CD14-positive monocyte (primary cell): ENCODE results near the gene ZBED4. TPM values are rescaled to one million over a fixed set of nuclear protein-coding genes. Genes with fewer than 3 reads are reported as not detected.

Source experiments
- DNase-seq, 3 donors: peaks; one replicate each; pipeline ENCODE4 v3.0.0-alpha.2; 2011 to 2022
- H2AFZ ChIP-seq: 2 replicates; pipeline ENCODE4 v1.6.0; 2012; ENCODE audit warnings: mild to moderate bottlenecking, low read depth, low read length, inconsistent platforms; ENCODE audit not compliant: insufficient read depth, poor library complexity, severe bottlenecking
- H3K27ac ChIP-seq, 2 donors: 1 replicate in 1 of 2; 2 replicates in 1 of 2; pipeline ENCODE4 v1.5.1; 2012 to 2013; ENCODE audit warnings: low read length in 2 of 2, control low read depth in 1 of 2, inconsistent platforms in 1 of 2, low read depth in 1 of 2, mild to moderate bottlenecking in 1 of 2
- H3K27me3 ChIP-seq, 2 donors: one replicate each; pipeline versions ENCODE4 v1.6.0 to v1.6.1; 2011 to 2013; ENCODE audit warnings: low read length in 2 of 2; ENCODE audit not compliant: control insufficient read depth in 2 of 2, insufficient read depth in 2 of 2
- H3K36me3 ChIP-seq, 2 donors: replicated peaks in 1 of 2; 1 replicate in 1 of 2; 2 replicates in 1 of 2; pipeline versions ENCODE4 v1.5.1 to v1.6.1; 2012 to 2013; ENCODE audit warnings: low read length in 2 of 2, control low read depth in 1 of 2, inconsistent platforms in 1 of 2, mild to moderate bottlenecking in 1 of 2; ENCODE audit not compliant: insufficient read depth in 2 of 2, control insufficient read depth in 1 of 2
- H3K4me1 ChIP-seq, 2 donors: 1 replicate in 1 of 2; 2 replicates in 1 of 2; pipeline versions ENCODE4 v1.5.1 to v1.6.1; 2012 to 2013; ENCODE audit warnings: low read length in 2 of 2, control low read depth in 1 of 2, inconsistent platforms in 1 of 2, mild to moderate bottlenecking in 1 of 2, moderate library complexity in 1 of 2; ENCODE audit not compliant: insufficient read depth in 2 of 2, control insufficient read depth in 1 of 2
- H3K4me2 ChIP-seq: replicated peaks from 2 replicates; pipeline ENCODE3; 2012; ENCODE audit warnings: low read length, moderate library complexity, mild to moderate bottlenecking; ENCODE audit not compliant: poor library complexity, severe bottlenecking; ENCODE audit errors: extremely low read depth
- H3K4me3 ChIP-seq, 3 experiments: fragments of 200-600 bp in 1 of 3; sonication (generic) in 1 of 3; replicated peaks in 1 of 3; 1 replicate in 2 of 3; 2 replicates in 1 of 3; pipeline ENCODE4 v1.5.1; 2011 to 2013; ENCODE audit warnings: low read length in 3 of 3, mild to moderate bottlenecking in 3 of 3, control low read depth in 2 of 3, low read depth in 2 of 3, inconsistent platforms in 1 of 3, moderate library complexity in 1 of 3
- H3K79me2 ChIP-seq: 2 replicates; pipeline ENCODE4 v1.6.0; 2012; ENCODE audit warnings: mild to moderate bottlenecking, control low read depth, inconsistent platforms, low read length, moderate library complexity; ENCODE audit not compliant: insufficient read depth
- H3K9ac ChIP-seq: 2 replicates; pipeline ENCODE4 v1.6.0; 2017; ENCODE audit warnings: low read length, mild to moderate bottlenecking; ENCODE audit not compliant: insufficient read depth, poor library complexity, severe bottlenecking
- H3K9me3 ChIP-seq, 2 donors: replicated peaks in 1 of 2; 1 replicate in 1 of 2; 2 replicates in 1 of 2; pipeline versions ENCODE4 v1.5.1 to v1.6.1; 2012 to 2013; ENCODE audit warnings: low read length in 2 of 2, control low read depth in 1 of 2; ENCODE audit not compliant: control insufficient read depth in 1 of 2, insufficient read depth in 1 of 2
- H4K20me1 ChIP-seq: 2 replicates; pipeline ENCODE4 v1.6.0; 2012; ENCODE audit warnings: mild to moderate bottlenecking, low read length, control low read depth, moderate library complexity; ENCODE audit not compliant: insufficient read depth
- H3K27ac Mint-ChIP-seq, 7 donors: one replicate each; pipeline ENCODE4 v1.8.0; 2020; ENCODE audit warnings: mild to moderate bottlenecking in 7 of 7, mixed read lengths in 7 of 7, moderate library complexity in 6 of 7, inconsistent platforms in 2 of 7
- H3K27me3 Mint-ChIP-seq, 3 donors: one replicate each; pipeline ENCODE4 v1.8.0; 2021 to 2022; ENCODE audit warnings: low read depth in 3 of 3, mild to moderate bottlenecking in 3 of 3, mixed read lengths in 3 of 3, moderate library complexity in 3 of 3, inconsistent platforms in 1 of 3
- H3K36me3 Mint-ChIP-seq, 2 donors: one replicate each; pipeline ENCODE4 v1.8.0; 2020; ENCODE audit warnings: mixed read lengths in 2 of 2, inconsistent platforms in 1 of 2, mild to moderate bottlenecking in 1 of 2
- H3K4me1 Mint-ChIP-seq: one replicate; pipeline ENCODE4 v1.8.0; 2020; ENCODE audit warnings: mild to moderate bottlenecking, mixed read lengths
- H3K4me3 Mint-ChIP-seq, 2 donors: one replicate each; pipeline ENCODE4 v1.8.0; 2020; ENCODE audit warnings: mild to moderate bottlenecking in 2 of 2, mixed read lengths in 2 of 2, moderate library complexity in 1 of 2
- H3K9me3 Mint-ChIP-seq, 7 donors: one replicate each; pipeline ENCODE4 v1.8.0; 2020 to 2022; ENCODE audit warnings: mixed read lengths in 7 of 7, mild to moderate bottlenecking in 6 of 7, moderate library complexity in 6 of 7, inconsistent platforms in 2 of 7
- CTCF ChIP-seq: fragments of 200-600 bp; IDR thresholded peaks from one replicate; pipeline ENCODE4 v1.8.0; 2022; ENCODE audit warnings: antibody characterized with exemption, mild to moderate bottlenecking
- WGBS: methylation state at CpG from one replicate; pipeline ENCODE4 v1.1.5; 2013; ENCODE audit warnings: missing lambda C conversion rate; ENCODE audit not compliant: insufficient coverage; 5-methylcytosine and 5-hydroxymethylcytosine counted together
- intact Hi-C, 2 donors: fragments of 100-400 bp; cut with micrococcal nuclease; formaldehyde crosslinking; loops; one replicate each; pipeline versions ENCODE4 v1.15.0 to v1.15.1; 2023
- polyA plus RNA-seq, 3 donors: library from polyadenylated mRNA; depleted of rRNA in 1 of 3; unstranded in 2 of 3; stranded (reverse) in 1 of 3; fragments of 300-500 nt in 2 of 3; fragments of >200 nt in 1 of 3; fragmentation: Illumina TruSeq in 2 of 3; gene quantifications; 1 replicate in 2 of 3; 2 replicates in 1 of 3; pipeline ENCODE4 v1.2.3, GENCODE V29; 2012 to 2021

ZBED4 gene
- polyA plus RNA-seq, 3 donors: 3.8 to 8.2 (median 5.7) TPM

GRCh38 chr22:49882519-49883293 is 29.1 kb downstream of the ZBED4 start:
- Mint-ChIP-seq H3K27me3 (peaks cover 0 to 2% (median 0%) of the 10 kb centered on the region in 3 donors), H3K36me3 (peaks cover 54 to 70% of the 10 kb centered on the region in 2 donors), H3K27ac (no peak overlapping the region), H3K9me3 (peaks cover 13 to 55% (median 39%) of the 10 kb centered on the region in 7 donors), H3K4me1 (peaks cover 10% of the 10 kb centered on the region), H3K4me3 (no peak overlapping the region)
- no peaks in the 10 kb centered on the region for H3K4me1 ChIP-seq
- no peak overlapping the region for H3K4me3 ChIP-seq
- no peaks in the 10 kb centered on the region for H3K27me3 ChIP-seq
- no peak overlapping the region for H2AFZ ChIP-seq
- no peak overlapping the region for H3K4me2 ChIP-seq
- peaks cover 36 to 64% of the 10 kb centered on the region in 2 donors for H3K36me3 ChIP-seq
- peaks cover 86% of the 10 kb centered on the region for H3K79me2 ChIP-seq
- no peak overlapping the region for H3K27ac ChIP-seq
- peaks cover 32% of the 10 kb centered on the region for H4K20me1 ChIP-seq
- no peak for DNase-seq
- peaks cover 12 to 57% of the 10 kb centered on the region in 2 donors for H3K9me3 ChIP-seq
- no peak for TF ChIP-seq CTCF
- H3K9ac ChIP-seq: no peak overlapping the region
- intact Hi-C loops: no loop called here
- 97% methylated on average over 12 of the region's 21 CpGs for WGBS

- no peak for DNase-seq
- H3K4me3 Mint-ChIP-seq: no peak overlapping the region
- intact Hi-C loops: no loop called here
- no peaks in the 10 kb centered on the region for H3K4me1 ChIP-seq
- H3K4me3 ChIP-seq: no peak overlapping the region
- H4K20me1 ChIP-seq: peaks cover 32% of the 10 kb centered on the region
- peaks cover 10% of the 10 kb centered on the region for H3K4me1 Mint-ChIP-seq
- H3K27ac ChIP-seq: no peak overlapping the region
- no peak overlapping the region for H3K27ac Mint-ChIP-seq
- H3K4me2 ChIP-seq: no peak overlapping the region
- no peak for TF ChIP-seq CTCF
- peaks cover 10 to 54% (median 35%) of the 10 kb centered on the region in 7 donors for H3K9me3 Mint-ChIP-seq
- WGBS: 100% methylated on average over 4 of the region's 4 CpGs
- H3K9me3 ChIP-seq: peaks cover 12 to 53% of the 10 kb centered on the region in 2 donors
- H3K27me3 ChIP-seq: no peaks in the 10 kb centered on the region
- peaks cover 83% of the 10 kb centered on the region for H3K79me2 ChIP-seq
- H3K36me3 Mint-ChIP-seq: peaks cover 56 to 70% of the 10 kb centered on the region in 2 donors
- H3K9ac ChIP-seq: no peak overlapping the region
- no peak overlapping the region for H2AFZ ChIP-seq
- H3K36me3 ChIP-seq: peaks cover 34 to 64% of the 10 kb centered on the region in 2 donors
- H3K27me3 Mint-ChIP-seq: peaks cover 0 to 2% (median 0%) of the 10 kb centered on the region in 3 donors
These were observed 29.6 kb downstream of the ZBED4 start for GRCh38 chr22:49883294-49883640.
